Fibroblast of lung (primary cell): ENCODE results near the gene CDKAL1. TPM values are rescaled to one million over a fixed set of nuclear protein-coding genes. Genes with fewer than 3 reads are reported as not detected.

Source experiments
- DNase-seq, 2 donors: peaks; one replicate each; pipeline versions ENCODE4 v3.0.0 to v3.0.0-alpha.2; 2010; ENCODE audit warnings: low read depth in 2 of 2
- H2AFZ ChIP-seq: 2 replicates; pipeline ENCODE4 v1.5.1; 2012; ENCODE audit warnings: low read length, control low read depth, inconsistent platforms
- H3K27ac ChIP-seq: 2 replicates; pipeline ENCODE4 v1.5.1; 2011; ENCODE audit warnings: low read length, control low read depth; ENCODE audit not compliant: insufficient read depth
- H3K27me3 ChIP-seq: 2 replicates; pipeline ENCODE4 v1.5.1; 2011; ENCODE audit warnings: mild to moderate bottlenecking, low read length; ENCODE audit not compliant: control insufficient read depth, insufficient read depth
- H3K36me3 ChIP-seq: 2 replicates; pipeline ENCODE4 v1.5.1; 2011; ENCODE audit warnings: low read length; ENCODE audit not compliant: control insufficient read depth, insufficient read depth
- H3K4me1 ChIP-seq: 2 replicates; pipeline ENCODE4 v1.5.1; 2011; ENCODE audit warnings: low read length; ENCODE audit not compliant: control insufficient read depth, insufficient read depth; ENCODE audit errors: extremely low read depth
- H3K4me2 ChIP-seq: 2 replicates; pipeline ENCODE4 v1.5.1; 2011; ENCODE audit warnings: low read length, control low read depth; ENCODE audit not compliant: insufficient read depth; ENCODE audit errors: extremely low read depth
- H3K4me3 ChIP-seq, 4 experiments: fragments of 200-600 bp in 1 of 4; sonication (generic) in 1 of 4; replicated peaks in 1 of 4; 2 replicates each; pipeline ENCODE4 v1.5.1; 2011 to 2016; ENCODE audit warnings: low read length in 4 of 4, low read depth in 3 of 4, mild to moderate bottlenecking in 3 of 4, control low read depth in 2 of 4, inconsistent platforms in 1 of 4, mixed read lengths in 1 of 4; ENCODE audit not compliant: insufficient read depth in 1 of 4; ENCODE audit errors: control extremely low read depth in 1 of 4
- H3K79me2 ChIP-seq: 2 replicates; pipeline ENCODE4 v1.5.1; 2012; ENCODE audit warnings: mild to moderate bottlenecking, low read length, inconsistent platforms; ENCODE audit not compliant: control insufficient read depth, insufficient read depth
- H3K9ac ChIP-seq: 2 replicates; pipeline ENCODE4 v1.5.1; 2011; ENCODE audit warnings: mild to moderate bottlenecking, low read length, control low read depth; ENCODE audit not compliant: insufficient read depth
- H3K9me3 ChIP-seq: 2 replicates; pipeline ENCODE4 v1.5.1; 2012; ENCODE audit warnings: low read depth, low read length; ENCODE audit not compliant: control insufficient read depth, insufficient read depth
- H4K20me1 ChIP-seq: 2 replicates; pipeline ENCODE4 v1.5.1; 2011; ENCODE audit warnings: low read length; ENCODE audit not compliant: control insufficient read depth, insufficient read depth; ENCODE audit errors: extremely low read depth
- CTCF ChIP-seq, 2 donors: IDR thresholded peaks in 1 of 2; conservative IDR thresholded peaks in 1 of 2; 1 replicate in 1 of 2; 2 replicates in 1 of 2; pipeline ENCODE4 v1.5.1; 2011 to 2012; ENCODE audit warnings: low read length in 2 of 2, control low read depth in 1 of 2, inconsistent platforms in 1 of 2, low read depth in 1 of 2, mild to moderate bottlenecking in 1 of 2
- EZH2 ChIP-seq: IDR thresholded peaks from 2 replicates; pipeline ENCODE4 v1.5.1; 2012; ENCODE audit warnings: low read length, control low read depth, mild to moderate bottlenecking; ENCODE audit errors: missing control alignments
- polyA plus RNA-seq, 2 donors: library from polyadenylated mRNA; depleted of rRNA in 1 of 2; stranded (reverse) in 1 of 2; unstranded in 1 of 2; fragments of >200 nt; gene quantifications; 2 replicates each; pipeline ENCODE4 v1.2.1, GENCODE V29; 2011 to 2012; ENCODE audit warnings: missing spikeins in 1 of 2
- total RNA-seq: library from RNA; depleted of rRNA; stranded (reverse); fragments of >200 nt; gene quantifications from 2 replicates; pipeline ENCODE4 v1.2.1, GENCODE V29; 2014

The CDKAL1 gene
- total and polyA plus RNA-seq, 2 donors (not counting 1 experiment from before 2014, with no cell fraction given), result 7.4 to 15.0 TPM

- H3K79me2 ChIP-seq, result no peaks in the 10 kb centered on the region
- H2AFZ ChIP-seq, result no peak overlapping the region
- H3K27me3 ChIP-seq, result no peaks in the 10 kb centered on the region
- no peaks in the 10 kb centered on the region for H3K9me3 ChIP-seq
- TF ChIP-seq EZH2, result no peak
- no peak for TF ChIP-seq CTCF (conservative IDR thresholded peaks at IDR 0.05 in 1 of 2, IDR thresholded peaks at IDR 0.05 in 1 of 2; ENCODE audit: low read depth in 1 of 2, low read length in 2 of 2)
- no peaks in the 10 kb centered on the region for H3K36me3 ChIP-seq
- no peak for DNase-seq
- no peak overlapping the region for H3K4me3 ChIP-seq
- H3K9ac ChIP-seq, result no peak overlapping the region
- H3K4me2 ChIP-seq, result no peak overlapping the region
- no peaks in the 10 kb centered on the region for H3K4me1 ChIP-seq
- H4K20me1 ChIP-seq, result no peaks in the 10 kb centered on the region
- H3K27ac ChIP-seq, result no peak overlapping the region
Observed at GRCh38 chr6:20746805-20747558, 212.7 kb downstream of the CDKAL1 start.

GRCh38 chr6:20747991-20748390, 213.7 kb downstream of the CDKAL1 start:
- H3K9me3 ChIP-seq, result no peaks in the 10 kb centered on the region
- no peaks in the 10 kb centered on the region for H3K79me2 ChIP-seq
- H3K27me3 ChIP-seq, result no peaks in the 10 kb centered on the region
- TF ChIP-seq CTCF (conservative IDR thresholded peaks at IDR 0.05 in 1 of 2, IDR thresholded peaks at IDR 0.05 in 1 of 2; ENCODE audit: low read depth in 1 of 2, low read length in 2 of 2) (no peak), EZH2 (no peak)
- H3K4me2 ChIP-seq, result no peak overlapping the region
- DNase-seq, result peak in 1 of 2 donors; percentile 9
- no peak overlapping the region for H2AFZ ChIP-seq
- H4K20me1 ChIP-seq, result no peaks in the 10 kb centered on the region
- no peak overlapping the region for H3K9ac ChIP-seq
- no peaks in the 10 kb centered on the region for H3K36me3 ChIP-seq
- H3K27ac ChIP-seq, result no peak overlapping the region
- H3K4me1 ChIP-seq, result no peaks in the 10 kb centered on the region
- no peak overlapping the region for H3K4me3 ChIP-seq

- H3K4me1 ChIP-seq, result no peaks in the 10 kb centered on the region
- H3K9me3 ChIP-seq, result no peaks in the 10 kb centered on the region
- no peaks in the 10 kb centered on the region for H3K36me3 ChIP-seq
- TF ChIP-seq EZH2 (no peak), CTCF (conservative IDR thresholded peaks at IDR 0.05 in 1 of 2, IDR thresholded peaks at IDR 0.05 in 1 of 2; ENCODE audit: low read depth in 1 of 2, low read length in 2 of 2) (no peak)
- no peak overlapping the region for H3K4me2 ChIP-seq
- no peaks in the 10 kb centered on the region for H3K27me3 ChIP-seq
- no peaks in the 10 kb centered on the region for H3K79me2 ChIP-seq
- H4K20me1 ChIP-seq, result no peaks in the 10 kb centered on the region
- H3K4me3 ChIP-seq, result no peak overlapping the region
- no peak overlapping the region for H3K9ac ChIP-seq
- DNase-seq, result peak; percentile 21 to 66
- H3K27ac ChIP-seq, result no peak overlapping the region
- H2AFZ ChIP-seq, result no peak overlapping the region
Observed at GRCh38 chr6:20751293-20751935, 217.2 kb downstream of the CDKAL1 start.
